MM.1S (cell line): ENCODE results near the gene REN.

Experiments used
- DNase-seq: peaks from one replicate; pipeline ENCODE4 v3.0.0-alpha.2; 2015
- H2AFZ ChIP-seq: fragments of 300-600 bp; sonication (generic); 2 replicates; pipeline ENCODE4 v1.6.0; 2016; ENCODE audit warnings: antibody characterized with exemption, low read length
- H3F3A ChIP-seq: fragments of 300-600 bp; sonication (generic); 2 replicates; pipeline ENCODE4 v1.6.1; 2016; ENCODE audit warnings: mild to moderate bottlenecking, antibody characterized with exemption, low read length, moderate library complexity, mixed read lengths; ENCODE audit not compliant: insufficient read depth
- H3K27ac ChIP-seq: fragments of 300-600 bp; sonication (generic); 2 replicates; pipeline ENCODE4 v1.5.1; 2016; ENCODE audit warnings: mild to moderate bottlenecking, low read length
- H3K27me3 ChIP-seq: fragments of 300-600 bp; sonication (generic); replicated peaks from 2 replicates; pipeline ENCODE4 v1.6.0; 2016; ENCODE audit warnings: low read length; ENCODE audit not compliant: insufficient read depth
- H3K36me3 ChIP-seq: fragments of 300-600 bp; sonication (generic); replicated peaks from 2 replicates; pipeline ENCODE4 v1.6.1; 2016; ENCODE audit warnings: mild to moderate bottlenecking, low read length, mixed read lengths; ENCODE audit not compliant: insufficient read depth
- H3K4me1 ChIP-seq: fragments of 300-600 bp; sonication (generic); 2 replicates; pipeline ENCODE4 v1.6.1; 2016; ENCODE audit warnings: low read length, mixed read lengths
- H3K4me2 ChIP-seq: fragments of 300-600 bp; sonication (generic); 2 replicates; pipeline ENCODE4 v1.6.0; 2016; ENCODE audit warnings: low read depth, low read length
- H3K4me3 ChIP-seq: fragments of 300-600 bp; sonication (generic); 2 replicates; pipeline ENCODE4 v1.5.1; 2016; ENCODE audit warnings: low read length, mixed read lengths
- H3K79me2 ChIP-seq: fragments of 300-600 bp; sonication (generic); 2 replicates; pipeline ENCODE4 v1.6.1; 2016; ENCODE audit warnings: mixed run types, low read length, mixed read lengths
- H3K9ac ChIP-seq: fragments of 300-600 bp; sonication (generic); 2 replicates; pipeline ENCODE4 v1.6.1; 2016; ENCODE audit warnings: low read length, mixed read lengths
- H3K9me2 ChIP-seq: fragments of 300-600 bp; sonication (generic); replicated peaks from 2 replicates; pipeline ENCODE4 v1.6.1; 2016; ENCODE audit warnings: mild to moderate bottlenecking, low read length, mixed read lengths; ENCODE audit not compliant: insufficient read depth
- H3K9me3 ChIP-seq: fragments of 300-600 bp; sonication (generic); replicated peaks from 2 replicates; pipeline ENCODE4 v1.6.1; 2016; ENCODE audit warnings: mild to moderate bottlenecking, low read length, mixed read lengths; ENCODE audit not compliant: insufficient read depth
- H4K20me1 ChIP-seq: fragments of 300-600 bp; sonication (generic); 2 replicates; pipeline ENCODE4 v1.6.1; 2016; ENCODE audit warnings: mild to moderate bottlenecking, low read length, moderate library complexity, mixed read lengths; ENCODE audit not compliant: insufficient read depth
- EZH2 ChIP-seq: fragments of 300-600 bp; sonication (generic); optimal IDR thresholded peaks from 2 replicates; pipeline ENCODE3; 2017; ENCODE audit warnings: low read depth, mild to moderate bottlenecking, antibody characterized with exemption, low read length, mixed read lengths
- EZH2phosphoT487 ChIP-seq: fragments of 300-600 bp; sonication (generic); IDR thresholded peaks from 2 replicates; pipeline ENCODE4 v1.6.1; 2018; ENCODE audit warnings: antibody characterized with exemption, low read length
- TF ChIP-seq, protein P1 (sequence below): fragments of 300-600 bp; sonication (generic); IDR thresholded peaks from 2 replicates; pipeline ENCODE4 v1.5.1; 2016; ENCODE audit warnings: antibody characterized with exemption, low read length, mixed read lengths

The REN gene

DNA sequence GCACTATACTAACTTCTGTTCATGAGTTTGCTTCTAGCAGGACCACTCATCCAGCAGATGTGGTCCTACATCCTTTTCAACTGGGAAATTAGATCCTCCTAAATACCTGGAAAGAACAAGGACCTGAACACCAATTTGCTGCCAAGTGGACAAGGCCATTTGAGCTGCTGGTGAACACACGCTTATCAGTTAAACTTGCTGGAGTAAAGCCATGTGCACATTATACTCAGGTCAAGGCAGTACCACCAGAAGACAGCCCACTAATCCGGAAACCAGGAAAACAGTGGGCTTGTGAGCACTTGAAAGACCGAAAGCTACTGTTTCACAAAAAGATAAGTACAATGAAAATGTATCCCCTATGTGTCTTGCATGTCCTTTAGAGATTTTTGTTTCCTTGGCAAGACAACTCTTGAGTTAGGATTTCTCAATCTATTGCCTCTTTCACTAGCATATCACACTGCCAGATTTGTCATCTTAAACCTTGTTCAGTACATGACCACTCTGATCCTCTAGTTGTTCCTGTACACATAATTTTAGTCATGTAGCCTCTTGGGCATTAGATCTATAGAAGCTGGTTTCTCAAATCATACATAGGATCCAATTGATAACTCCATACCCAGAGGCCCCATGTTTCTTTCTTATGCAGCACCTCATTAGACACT, 4.5 kb upstream of the REN start:
- DNase-seq, result no peak
- no peaks in the 10 kb centered on the region for H3K79me2 ChIP-seq
- H3K4me2 ChIP-seq, result no peak overlapping the region
- H3K9me2 ChIP-seq, result no peaks in the 10 kb centered on the region
- H2AFZ ChIP-seq, result no peak overlapping the region
- no peak for TF ChIP-seq EZH2phosphoT487
- TF ChIP-seq EZH2, result no peak
- TF ChIP-seq, protein P1, sequence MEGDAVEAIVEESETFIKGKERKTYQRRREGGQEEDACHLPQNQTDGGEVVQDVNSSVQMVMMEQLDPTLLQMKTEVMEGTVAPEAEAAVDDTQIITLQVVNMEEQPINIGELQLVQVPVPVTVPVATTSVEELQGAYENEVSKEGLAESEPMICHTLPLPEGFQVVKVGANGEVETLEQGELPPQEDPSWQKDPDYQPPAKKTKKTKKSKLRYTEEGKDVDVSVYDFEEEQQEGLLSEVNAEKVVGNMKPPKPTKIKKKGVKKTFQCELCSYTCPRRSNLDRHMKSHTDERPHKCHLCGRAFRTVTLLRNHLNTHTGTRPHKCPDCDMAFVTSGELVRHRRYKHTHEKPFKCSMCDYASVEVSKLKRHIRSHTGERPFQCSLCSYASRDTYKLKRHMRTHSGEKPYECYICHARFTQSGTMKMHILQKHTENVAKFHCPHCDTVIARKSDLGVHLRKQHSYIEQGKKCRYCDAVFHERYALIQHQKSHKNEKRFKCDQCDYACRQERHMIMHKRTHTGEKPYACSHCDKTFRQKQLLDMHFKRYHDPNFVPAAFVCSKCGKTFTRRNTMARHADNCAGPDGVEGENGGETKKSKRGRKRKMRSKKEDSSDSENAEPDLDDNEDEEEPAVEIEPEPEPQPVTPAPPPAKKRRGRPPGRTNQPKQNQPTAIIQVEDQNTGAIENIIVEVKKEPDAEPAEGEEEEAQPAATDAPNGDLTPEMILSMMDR, result no peak
- H4K20me1 ChIP-seq, result no peaks in the 10 kb centered on the region
- no peaks in the 10 kb centered on the region for H3K4me1 ChIP-seq
- H3K4me3 ChIP-seq, result no peak overlapping the region
- H3K27ac ChIP-seq, result no peak overlapping the region
- no peaks in the 10 kb centered on the region for H3K36me3 ChIP-seq
- H3F3A ChIP-seq, result no peaks in the 10 kb centered on the region
- peaks cover 7% of the 10 kb centered on the region; the same call in 1 of the 2 replicates for H3K27me3 ChIP-seq
- no peak overlapping the region for H3K9ac ChIP-seq
- H3K9me3 ChIP-seq, result no peaks in the 10 kb centered on the region

DNA sequence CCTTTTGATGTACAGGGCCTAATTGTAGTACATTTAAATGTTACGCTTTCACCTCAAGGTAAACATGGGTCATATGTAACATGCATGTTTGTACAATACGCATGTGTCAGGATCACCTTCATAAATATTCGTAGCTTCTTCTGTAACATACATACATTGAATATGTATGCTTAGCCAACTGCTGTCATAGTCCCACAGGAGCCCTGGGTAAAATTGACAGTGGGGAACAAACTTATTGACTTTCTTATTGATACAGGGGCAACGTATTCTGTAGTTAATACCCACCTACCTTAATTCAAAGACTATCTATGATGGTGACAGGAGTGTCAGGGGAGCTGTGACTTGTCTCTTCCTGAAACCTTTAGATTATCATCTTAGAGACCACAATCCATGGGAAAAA, 3.7 kb upstream of the REN start:
- H3K4me1 ChIP-seq, result no peaks in the 10 kb centered on the region
- no peaks in the 10 kb centered on the region for H3K9me2 ChIP-seq

DNA sequence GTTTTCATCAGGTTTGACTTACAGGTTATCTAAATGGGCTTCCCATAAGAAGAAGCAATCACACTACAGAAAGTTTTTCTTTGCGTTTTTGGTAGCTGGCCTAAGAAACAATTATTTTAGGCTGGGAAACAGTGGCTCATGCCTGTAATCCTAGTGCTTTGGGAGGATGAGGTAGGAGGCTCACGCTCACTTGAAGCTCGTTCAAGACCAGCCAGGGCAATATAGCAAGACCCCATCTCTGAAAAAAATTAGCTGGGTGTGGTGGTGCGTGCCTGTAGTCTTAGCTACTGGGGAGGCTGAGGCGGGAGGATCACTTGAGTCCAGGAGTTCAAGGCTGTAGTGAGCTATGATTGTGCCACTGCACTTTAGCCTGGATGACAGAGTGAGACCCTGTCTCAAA, 1.6 kb upstream of the REN start:
- no peaks in the 10 kb centered on the region for H3K36me3 ChIP-seq
- no peaks in the 10 kb centered on the region for H3F3A ChIP-seq
- no peaks in the 10 kb centered on the region for H4K20me1 ChIP-seq
- no peak overlapping the region for H2AFZ ChIP-seq
- no peak for TF ChIP-seq EZH2
- TF ChIP-seq, protein P1, result no peak
- no peak for TF ChIP-seq EZH2phosphoT487
- H3K9me2 ChIP-seq, result no peaks in the 10 kb centered on the region
- no peaks in the 10 kb centered on the region for H3K79me2 ChIP-seq
- H3K4me1 ChIP-seq, result no peaks in the 10 kb centered on the region
- no peak for DNase-seq
- no peak overlapping the region for H3K9ac ChIP-seq
- H3K9me3 ChIP-seq, result no peaks in the 10 kb centered on the region
- no peak overlapping the region for H3K4me2 ChIP-seq
- 0 out of 2 replicates have a peak, but pooled peaks cover 5% of the 10 kb centered on the region for H3K27me3 ChIP-seq
- no peak overlapping the region for H3K4me3 ChIP-seq
- H3K27ac ChIP-seq, result no peak overlapping the region

More for the DNA sequence above, 3.7 kb upstream of the REN start:
- 0 out of 2 replicates have a peak, but pooled peaks cover 5% of the 10 kb centered on the region for H3K27me3 ChIP-seq
- no peak overlapping the region for H3K4me3 ChIP-seq
- no peaks in the 10 kb centered on the region for H4K20me1 ChIP-seq
- no peaks in the 10 kb centered on the region for H3K79me2 ChIP-seq
- H3K9me3 ChIP-seq, result no peaks in the 10 kb centered on the region
- H3F3A ChIP-seq, result no peaks in the 10 kb centered on the region
- no peak overlapping the region for H3K9ac ChIP-seq
- TF ChIP-seq EZH2phosphoT487 (no peak), EZH2 (no peak)
- TF ChIP-seq, protein P1, result no peak
- no peak for DNase-seq
- no peak overlapping the region for H3K4me2 ChIP-seq
- H3K36me3 ChIP-seq, result no peaks in the 10 kb centered on the region
- H3K27ac ChIP-seq, result no peak overlapping the region
- no peak overlapping the region for H2AFZ ChIP-seq
